Activated CD8-positive, alpha-beta memory T cell treated with anti-CD3 and anti-CD28 coated beads for 1 hour (primary cell): ENCODE data around the gene OR10J5.
"Not testable (repeated sequence)": the region's sequence is repeated elsewhere in the genome, so short reads cannot be mapped to it uniquely, and the experiment has no call there.

Experiments
- DNase-seq, 2 donors: peaks; one replicate each; pipeline ENCODE4 v3.0.0-alpha.2; 2020; ENCODE audit warnings: low read depth in 1 of 2; ENCODE audit errors: extremely low read depth in 1 of 2

OR10J5 gene

GRCh38 chr1:159535907-159536306 is at the start of gene OR10J5:
Gene OR10J5 (minus strand): TSS chr1:159536007. CDS start chr1:159536007, 0 bp downstream.
- DNase-seq = no peak

GRCh38 chr1:159584536-159584935 is 48.7 kb upstream of the OR10J5 start:
- no peak for DNase-seq

GRCh38 chr1:159581422-159581821 is 45.6 kb upstream of the OR10J5 start:
- DNase-seq = no peak

- no peak for DNase-seq
Measured at GRCh38 chr1:159580340-159580739, 44.5 kb upstream of the OR10J5 start.

GRCh38 chr1:159577446-159577845 is 41.6 kb upstream of the OR10J5 start:
- no peak for DNase-seq

- DNase-seq = no peak
Measured at GRCh38 chr1:159562680-159563079, 26.9 kb upstream of the OR10J5 start.

- no peak for DNase-seq
Measured at GRCh38 chr1:159561497-159561896, 25.7 kb upstream of the OR10J5 start.

- no peak for DNase-seq
Measured at GRCh38 chr1:159560599-159560998, 24.8 kb upstream of the OR10J5 start.

- DNase-seq = no peak
Measured at GRCh38 chr1:159556931-159557369, 21.1 kb upstream of the OR10J5 start.

GRCh38 chr1:159554696-159555095 is 18.9 kb upstream of the OR10J5 start:
- DNase-seq = no peak

GRCh38 chr1:159554261-159554660 is 18.5 kb upstream of the OR10J5 start:
- DNase-seq = no peak

- DNase-seq = no peak
Measured at GRCh38 chr1:159548126-159548525, 12.3 kb upstream of the OR10J5 start.

- no peak for DNase-seq
Measured at GRCh38 chr1:159532922-159533321, 2.9 kb downstream of the OR10J5 start.

GRCh38 chr1:159524792-159525191 is 11.0 kb downstream of the OR10J5 start:
- DNase-seq = not testable (repeated sequence)

- no peak for DNase-seq
Measured at GRCh38 chr1:159510229-159510541, 25.6 kb downstream of the OR10J5 start.

GRCh38 chr1:159509440-159510228 is 26.2 kb downstream of the OR10J5 start:
- DNase-seq = no peak

- DNase-seq = no peak
Measured at GRCh38 chr1:159508951-159509350, 26.9 kb downstream of the OR10J5 start.

GRCh38 chr1:159505676-159506075 is 30.1 kb downstream of the OR10J5 start:
- DNase-seq = no peak

- no peak for DNase-seq
Measured at GRCh38 chr1:159501082-159501481, 34.7 kb downstream of the OR10J5 start.

- not testable (repeated sequence) for DNase-seq
Measured at GRCh38 chr1:159494513-159495210, 41.1 kb downstream of the OR10J5 start.

- DNase-seq = no peak
Measured at GRCh38 chr1:159493354-159493753, 42.5 kb downstream of the OR10J5 start.

GRCh38 chr1:159492575-159493323 is 43.1 kb downstream of the OR10J5 start:
- no peak for DNase-seq
